GM21576 (cell line): ENCODE data around the gene MLLT3.

Experiments used
- ATAC-seq: cut with Tn5 transposase; IDR thresholded peaks from one replicate; pipeline ENCODE4 v1.9.1; 2021; ENCODE audit warnings: mild to moderate bottlenecking, moderate library complexity; ENCODE audit not compliant: unreplicated experiment

Gene MLLT3

DNA sequence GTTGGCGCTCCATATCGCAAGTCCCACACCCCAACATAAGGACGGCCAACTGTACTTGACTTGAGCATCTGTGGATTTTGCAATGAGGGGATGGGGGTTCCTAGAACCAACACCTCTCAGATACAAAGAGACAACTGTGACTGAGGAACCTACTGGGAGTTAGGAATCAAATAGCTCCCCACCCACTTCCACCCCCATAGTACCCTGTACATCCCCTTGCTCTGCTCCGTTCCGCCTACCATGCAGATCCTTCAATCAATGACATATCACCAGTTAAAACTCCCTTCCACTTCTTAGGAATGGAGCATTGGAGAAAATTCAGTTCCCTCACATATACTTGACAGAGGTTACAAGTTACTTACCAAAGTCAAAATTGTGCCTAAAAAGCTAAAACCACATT, 140.9 kb downstream of the MLLT3 start:
- no peak for ATAC-seq

DNA sequence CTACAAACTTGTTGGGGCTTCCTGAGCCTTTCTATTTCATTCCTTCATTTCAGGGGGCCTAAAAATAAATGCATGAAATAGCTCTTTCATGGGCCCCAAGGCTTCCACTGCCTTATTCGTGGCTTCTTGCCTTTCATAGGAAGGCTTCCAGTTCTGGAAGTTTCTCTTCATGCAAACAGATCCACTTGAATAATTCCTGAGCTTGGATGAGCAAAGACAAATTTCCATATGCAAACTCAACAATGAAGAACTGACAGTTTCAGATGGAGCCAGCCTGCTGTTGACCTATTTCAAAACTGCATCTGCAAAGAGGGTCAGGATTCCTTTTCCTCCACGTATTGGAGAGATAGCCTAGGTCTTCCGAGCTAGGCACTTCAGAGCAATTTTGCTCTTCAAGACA, 142.1 kb downstream of the MLLT3 start:
- ATAC-seq, result peak; percentile 24

DNA sequence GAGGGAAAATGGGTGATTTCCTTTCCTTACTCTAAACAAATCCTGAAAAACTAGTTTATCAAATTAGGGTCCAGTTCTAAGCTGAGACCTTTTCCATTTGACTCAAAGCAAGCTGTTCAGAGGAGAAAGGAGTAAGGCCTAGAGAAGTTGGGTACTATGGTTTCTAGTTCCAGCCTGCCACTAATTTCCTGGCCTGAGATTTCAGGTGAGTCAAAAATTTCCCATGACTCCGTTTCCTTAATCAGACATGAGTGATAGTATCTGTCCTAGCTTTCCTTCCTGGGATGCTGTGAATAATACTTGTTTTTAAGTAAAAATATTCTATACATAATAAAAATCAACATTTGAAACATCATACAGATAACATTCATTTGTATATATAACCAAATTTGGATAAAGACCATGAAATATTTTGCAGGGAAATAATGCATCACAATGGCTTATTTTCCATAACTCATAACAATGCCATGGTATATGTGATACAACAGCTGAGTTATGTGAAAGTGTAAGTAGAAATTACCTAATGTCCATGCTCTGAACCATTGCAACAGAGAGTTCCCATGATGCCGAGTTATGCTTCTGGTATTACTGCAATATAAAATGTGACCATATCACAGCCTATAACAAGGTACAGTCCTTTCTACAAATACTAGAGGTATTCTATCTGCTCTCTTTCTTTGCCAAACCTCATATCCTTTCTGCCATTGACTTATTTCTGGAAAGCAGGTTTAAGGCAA, 142.7 kb downstream of the MLLT3 start:
- ATAC-seq, result peak; percentile 63

DNA sequence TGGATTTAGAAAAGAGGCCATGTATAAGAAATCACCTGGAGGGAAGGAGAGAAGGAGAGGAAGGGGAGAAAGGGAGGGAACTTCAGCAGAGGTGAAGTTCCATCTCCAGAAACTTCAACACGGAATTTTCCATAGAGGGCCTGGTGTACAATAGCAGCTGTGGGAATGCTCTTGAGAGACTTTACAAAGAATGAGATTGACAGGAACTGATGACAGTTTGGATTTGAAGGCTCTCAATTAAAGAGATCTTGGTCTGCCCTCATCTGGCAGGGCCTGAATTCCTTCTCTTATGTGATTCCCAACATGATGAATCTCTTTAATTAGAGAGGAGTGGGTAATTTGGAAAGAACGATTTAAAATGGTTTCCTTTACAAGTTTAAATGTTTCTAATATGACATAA, 143.5 kb downstream of the MLLT3 start:
- no peak for ATAC-seq

DNA sequence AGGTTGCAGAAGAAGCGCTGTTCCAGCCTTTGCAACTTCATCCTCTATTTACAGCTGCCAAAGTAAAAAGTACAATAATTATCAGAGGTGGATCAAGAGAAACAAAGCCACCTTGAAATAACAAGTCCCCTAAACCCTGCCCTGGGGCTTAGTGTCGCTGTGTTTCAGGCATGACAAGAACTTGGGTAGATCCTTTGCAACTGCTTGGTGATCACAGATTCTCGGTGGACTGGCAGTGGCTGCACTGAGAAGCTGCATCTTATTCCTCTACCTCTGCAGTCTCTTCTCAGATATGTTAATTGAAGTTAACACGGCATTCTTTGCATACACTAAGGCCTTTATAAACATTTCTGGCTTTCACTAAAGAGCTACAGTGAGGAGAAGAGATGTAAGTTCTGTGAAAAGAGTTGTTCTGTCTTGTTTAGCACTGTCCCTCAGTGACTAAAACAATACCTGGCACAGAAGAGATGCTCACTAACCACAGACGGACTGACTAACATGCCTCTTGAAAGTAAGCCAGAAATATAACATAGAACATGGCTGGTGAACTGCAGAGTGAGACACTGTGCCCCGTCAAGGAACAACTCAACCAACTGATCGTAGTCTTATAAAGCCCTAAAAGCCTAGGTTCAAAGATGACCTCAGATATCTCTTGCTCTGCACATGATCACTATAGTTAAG, 144.2 kb downstream of the MLLT3 start:
- ATAC-seq, result peak; percentile 46

DNA sequence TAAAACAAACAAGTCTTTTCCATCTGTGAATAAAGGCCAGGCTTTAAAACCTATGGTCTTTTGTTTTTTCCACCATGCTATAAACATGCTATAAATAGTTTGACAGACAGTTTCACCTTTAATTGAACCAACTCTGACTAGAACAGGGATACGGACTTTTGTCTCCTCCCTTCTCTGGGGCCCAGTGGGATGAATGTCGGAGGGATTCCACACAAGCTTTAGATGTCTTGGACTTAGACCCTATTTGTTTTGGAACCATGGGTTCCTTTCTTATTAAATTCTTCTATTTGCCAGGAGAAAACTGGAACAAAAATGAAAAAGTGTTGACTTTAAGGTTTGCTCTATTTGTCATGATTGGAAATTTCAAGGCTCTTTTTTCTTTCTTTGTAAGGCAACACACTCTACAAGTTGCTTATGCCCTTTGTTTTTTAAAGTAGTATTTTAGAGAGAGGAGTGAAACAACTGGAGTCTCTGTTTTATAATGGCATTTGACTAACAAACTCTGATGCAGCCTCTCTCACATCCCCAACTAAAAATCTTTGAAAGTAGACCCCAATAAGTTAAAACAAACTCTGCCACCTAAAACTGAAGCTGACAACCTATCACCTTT, 145.3 kb downstream of the MLLT3 start:
- ATAC-seq, result no peak

DNA sequence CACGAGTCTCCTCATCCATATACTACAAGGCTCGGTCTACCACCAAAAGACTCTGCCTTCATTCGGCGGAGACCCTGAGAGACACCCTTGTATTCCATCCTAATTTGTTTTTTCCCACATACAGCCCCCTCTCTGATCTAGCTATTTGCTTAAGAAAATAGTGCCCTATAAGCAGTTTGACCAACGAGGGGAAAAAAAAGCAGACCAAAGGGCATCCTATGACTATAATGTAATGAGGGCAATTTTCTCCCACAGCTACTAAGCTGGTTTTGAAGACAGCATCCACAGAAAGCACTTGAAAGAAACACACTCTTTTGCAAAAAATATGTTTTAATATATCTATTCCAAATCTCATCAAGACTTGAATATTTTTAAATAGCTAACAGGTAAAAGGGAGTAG, 147.8 kb downstream of the MLLT3 start:
- no peak for ATAC-seq

DNA sequence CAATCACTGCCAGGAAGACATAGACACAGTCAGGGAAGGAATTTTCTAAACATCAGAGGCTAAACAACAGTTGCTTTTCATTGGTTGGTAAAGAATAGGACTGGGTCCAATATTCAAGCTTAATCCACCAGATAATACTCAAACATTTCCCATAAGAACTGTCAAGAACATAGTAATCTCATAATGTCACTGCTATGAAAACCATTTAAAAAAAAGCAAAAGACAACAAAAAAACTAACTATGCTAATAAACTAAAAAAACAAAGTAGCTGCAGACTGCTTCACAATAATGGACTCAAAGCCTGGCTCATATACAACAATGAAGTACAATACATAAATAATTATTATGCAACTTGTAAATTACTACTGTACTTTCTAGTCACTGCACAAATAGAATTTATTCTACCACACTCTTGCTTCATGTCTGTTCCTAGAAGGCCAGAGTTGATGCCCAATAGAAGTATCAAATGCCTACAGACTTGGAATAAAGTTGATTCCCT, 148.7 kb downstream of the MLLT3 start:
- ATAC-seq, result no peak

DNA sequence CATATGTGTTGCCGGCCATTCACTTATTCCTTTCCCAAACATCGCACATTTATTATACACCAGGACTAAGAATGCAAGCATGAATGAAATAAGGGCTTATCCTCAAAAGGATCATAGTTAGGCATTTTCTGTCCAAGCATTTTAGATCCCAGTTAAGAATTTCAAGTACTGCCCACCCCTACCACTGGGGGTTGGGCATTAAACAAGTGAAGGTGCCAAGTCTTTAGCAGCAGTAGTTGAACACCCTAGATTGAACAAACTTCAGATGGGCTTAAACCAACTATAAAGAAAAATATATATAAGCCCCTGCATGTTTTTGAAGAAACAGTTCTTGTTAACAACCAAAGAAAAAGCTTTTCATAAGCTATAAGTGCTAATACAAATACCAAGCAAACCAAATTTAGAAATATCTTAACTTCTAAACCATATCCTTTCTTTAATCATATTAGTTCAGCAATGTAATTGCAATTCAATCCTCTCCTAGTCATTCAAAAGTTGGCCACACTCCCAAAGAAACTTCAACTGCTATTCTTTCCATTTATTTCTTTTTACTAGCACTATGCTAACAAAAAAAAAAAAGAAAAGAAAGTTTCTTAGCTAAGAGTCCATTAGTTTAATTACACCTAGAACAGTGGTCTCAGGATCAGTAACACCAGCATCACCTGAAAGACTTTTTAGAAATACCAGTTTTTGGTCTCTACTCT, 149.8 kb downstream of the MLLT3 start:
- no peak for ATAC-seq

DNA sequence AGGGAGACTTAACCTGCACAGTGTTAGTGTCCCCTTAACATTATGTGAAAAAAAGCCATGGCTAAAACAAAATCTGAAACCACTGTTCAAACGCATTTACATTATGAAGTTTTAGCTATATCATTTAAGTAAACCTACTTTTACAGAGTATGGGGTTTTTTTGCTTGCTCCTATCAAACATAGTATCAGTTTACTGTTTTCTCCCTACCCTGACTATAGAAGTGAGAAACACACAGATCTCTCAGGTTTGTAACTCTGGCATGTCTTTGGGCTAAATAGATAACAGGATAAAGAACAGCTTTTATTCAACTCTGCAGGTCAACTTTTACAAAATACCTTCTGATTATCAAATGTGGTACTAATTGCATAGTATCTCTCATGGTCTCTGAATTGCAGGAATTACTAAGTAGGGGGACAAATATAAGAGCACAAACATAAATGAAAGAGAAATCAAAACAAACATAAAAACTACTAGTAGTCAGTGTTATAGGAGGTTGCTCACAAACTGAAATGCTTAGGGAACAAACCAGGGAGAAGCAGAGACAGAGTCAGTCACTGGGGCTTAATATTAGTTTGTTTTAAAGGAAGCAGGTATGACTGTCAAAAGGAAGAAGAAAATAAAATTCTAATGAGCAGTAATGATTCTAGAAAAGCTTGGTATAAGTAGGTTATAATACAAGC, 155.8 kb downstream of the MLLT3 start:
- no peak for ATAC-seq

DNA sequence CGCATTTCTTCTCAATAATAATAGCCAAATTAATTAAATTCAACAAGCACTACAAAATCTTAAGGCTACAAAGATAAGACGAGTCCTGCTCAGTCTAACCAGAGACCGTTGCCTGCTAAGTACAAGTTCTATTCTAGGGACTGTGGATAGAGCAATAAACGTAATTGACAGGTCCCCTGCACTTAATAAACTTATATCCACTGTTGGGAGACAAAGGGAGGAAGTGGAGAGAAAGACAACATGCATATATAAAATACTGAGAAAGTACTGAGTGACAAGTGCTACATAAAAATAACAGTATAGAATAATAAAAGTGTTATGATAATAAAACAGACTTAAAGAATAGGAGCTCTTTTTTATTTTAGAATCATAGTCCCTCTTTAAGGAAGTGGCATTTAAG, 158.1 kb downstream of the MLLT3 start:
- no peak for ATAC-seq

DNA sequence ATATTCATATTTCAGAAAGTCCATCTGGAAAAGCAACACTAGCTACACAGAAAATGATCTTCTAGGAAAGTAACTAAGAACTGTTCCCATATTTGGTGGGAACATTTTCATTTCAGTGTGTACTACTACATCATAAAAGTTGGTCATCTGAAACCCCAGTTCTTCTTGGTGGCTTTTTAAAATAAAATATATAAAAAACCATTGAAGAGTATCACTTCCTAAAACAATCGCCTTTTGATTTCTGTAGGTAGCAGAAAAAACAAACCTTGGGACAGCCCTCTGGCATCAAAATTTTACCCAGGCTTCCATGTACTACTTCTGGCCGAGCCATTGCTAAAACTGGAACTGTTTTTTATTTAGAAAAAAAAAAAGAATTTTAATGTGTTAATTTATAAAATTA, 158.5 kb downstream of the MLLT3 start:
- ATAC-seq, result no peak

DNA sequence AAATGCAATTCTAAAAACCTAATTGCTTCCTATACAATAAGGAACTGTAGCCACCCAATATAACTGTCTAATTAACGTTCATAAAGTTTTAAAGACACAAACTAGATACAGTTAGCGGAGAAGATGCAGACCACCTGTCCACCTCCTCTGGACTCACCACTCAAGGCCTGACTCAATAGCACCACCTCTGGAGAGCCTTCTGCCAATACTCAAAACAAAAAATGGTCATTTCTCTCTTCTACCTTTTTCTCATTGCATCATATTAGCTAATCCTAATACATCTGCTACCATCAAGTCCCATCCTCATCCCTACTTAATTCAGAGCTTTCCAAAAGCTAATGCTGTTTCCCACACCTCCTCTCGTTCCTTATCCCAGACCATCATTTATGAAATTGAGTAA, 159.9 kb downstream of the MLLT3 start:
- ATAC-seq, result no peak

DNA sequence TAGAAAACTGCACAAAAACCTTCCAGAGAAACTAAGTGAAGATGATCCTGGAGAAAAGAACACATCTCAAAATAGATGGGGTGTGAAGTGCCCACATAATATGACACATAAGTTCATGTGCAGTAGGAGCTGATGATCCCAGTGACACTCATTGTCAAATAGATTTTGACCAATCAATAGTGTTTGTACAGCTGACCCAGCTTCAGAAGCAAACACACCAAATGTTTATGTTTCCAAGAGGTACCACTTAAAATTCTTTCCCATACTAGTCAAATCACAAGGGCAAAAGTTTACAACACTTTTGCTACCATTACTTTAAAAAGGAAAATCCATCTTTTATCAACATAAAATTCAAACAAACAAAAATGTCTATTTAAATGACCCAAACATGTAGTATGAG, 175.0 kb downstream of the MLLT3 start:
- ATAC-seq, result no peak

DNA sequence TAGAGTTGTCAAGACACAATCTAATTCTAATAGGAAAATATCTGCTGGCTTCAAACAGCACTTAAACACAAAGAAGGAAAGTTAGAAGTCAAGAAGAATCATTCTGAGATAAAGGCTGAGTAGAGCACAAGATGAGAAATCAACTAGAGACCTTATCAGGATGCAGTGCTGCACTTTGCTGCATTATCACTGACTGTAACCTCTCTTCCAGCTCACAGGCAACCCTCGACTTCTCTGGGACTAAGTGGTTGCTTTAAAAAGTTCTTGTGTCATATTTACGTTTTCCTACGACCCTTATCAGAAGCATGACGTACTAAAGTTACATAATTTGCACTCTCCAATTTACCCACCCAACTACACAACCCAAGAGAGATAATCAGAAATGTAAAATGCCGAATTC, 176.1 kb downstream of the MLLT3 start:
- no peak for ATAC-seq

DNA sequence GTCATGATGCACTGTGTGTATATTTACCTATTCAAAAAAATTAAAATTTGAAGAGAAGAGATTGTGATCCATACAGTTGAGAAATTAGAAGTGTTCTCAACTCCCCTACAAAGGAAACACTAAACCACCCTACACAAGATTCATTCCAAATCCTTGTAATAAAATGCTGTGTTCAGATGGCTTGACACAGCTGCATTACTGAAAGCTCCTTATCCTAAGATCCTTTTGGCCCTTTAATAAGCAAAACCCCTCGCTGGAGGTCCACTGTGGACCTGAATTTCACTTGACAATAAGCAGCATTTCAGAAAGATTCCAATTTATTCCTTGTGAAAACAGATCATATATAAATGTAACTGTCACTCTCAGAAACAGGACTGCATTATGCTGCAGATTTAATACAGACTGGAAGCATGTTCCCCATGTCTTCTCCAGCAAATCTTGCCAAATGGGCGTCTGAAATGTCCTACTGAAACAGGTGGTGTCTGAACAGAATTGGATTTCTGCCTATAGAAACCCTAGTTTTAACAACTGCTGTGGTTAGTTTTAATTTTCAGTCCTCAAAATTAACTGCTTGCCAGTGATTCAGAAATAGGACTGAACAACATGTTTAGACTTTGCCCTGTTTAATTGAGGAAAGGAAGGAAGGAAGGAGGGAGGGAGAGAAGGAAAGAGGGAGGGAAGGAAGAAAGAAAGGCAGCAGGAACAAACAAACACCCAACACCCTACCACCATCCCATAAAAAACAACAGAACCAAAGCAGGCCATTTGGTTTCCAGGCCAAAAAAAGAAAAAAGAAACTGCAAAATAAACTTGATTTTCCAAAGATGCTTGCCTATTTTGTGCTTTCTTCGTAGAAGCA, 179.6 kb downstream of the MLLT3 start:
- no peak for ATAC-seq

DNA sequence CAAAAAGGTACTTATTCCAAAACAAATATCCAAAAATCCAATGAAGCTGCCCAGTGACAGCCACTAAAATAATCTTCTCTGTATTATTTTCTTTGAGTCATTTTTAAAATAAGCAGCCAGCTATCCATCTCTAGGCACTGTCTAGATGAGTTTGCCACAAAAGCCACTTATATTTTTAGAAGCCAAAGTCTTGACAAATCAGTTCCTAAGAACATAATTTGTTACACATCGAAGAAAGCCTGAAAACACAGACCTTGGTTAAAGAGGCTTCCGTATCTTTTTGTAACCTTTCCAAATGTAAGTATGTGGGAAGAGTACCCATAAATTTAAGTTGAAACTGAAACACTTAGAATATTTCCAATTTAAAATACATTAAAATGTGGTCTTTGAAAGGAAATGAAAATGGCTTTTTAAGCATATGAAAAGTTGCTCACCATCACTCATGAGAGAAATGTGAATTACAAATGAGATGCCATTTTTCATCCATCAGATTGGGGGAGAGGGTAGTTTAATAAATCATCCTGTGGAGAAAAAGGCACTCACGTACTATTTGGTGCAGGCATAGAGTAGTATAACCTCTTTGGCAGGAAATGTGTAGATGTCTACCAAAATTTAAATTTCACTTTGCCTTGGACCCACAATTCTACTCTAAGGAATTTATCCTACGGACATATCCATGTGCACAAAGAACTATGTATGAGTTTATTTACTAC, 180.4 kb downstream of the MLLT3 start:
- ATAC-seq, result no peak

DNA sequence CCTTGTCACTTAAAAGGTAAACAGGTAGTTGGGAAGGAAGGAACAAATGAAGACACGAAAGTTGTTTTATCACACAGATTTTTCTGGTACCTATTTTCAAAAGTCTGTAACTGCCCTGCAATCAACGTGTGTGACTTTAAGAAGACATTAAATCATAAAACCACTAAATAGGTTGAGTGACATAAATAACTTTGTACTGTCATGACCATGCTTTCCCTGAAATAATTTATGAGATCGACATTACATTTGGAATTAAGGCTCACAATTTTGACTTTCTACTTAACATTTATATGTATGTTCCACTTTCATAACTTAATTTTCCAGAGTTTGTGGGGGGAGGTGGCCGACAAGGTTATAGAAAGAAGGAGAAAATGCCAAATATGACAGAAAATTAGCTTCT, 181.1 kb downstream of the MLLT3 start:
- no peak for ATAC-seq

DNA sequence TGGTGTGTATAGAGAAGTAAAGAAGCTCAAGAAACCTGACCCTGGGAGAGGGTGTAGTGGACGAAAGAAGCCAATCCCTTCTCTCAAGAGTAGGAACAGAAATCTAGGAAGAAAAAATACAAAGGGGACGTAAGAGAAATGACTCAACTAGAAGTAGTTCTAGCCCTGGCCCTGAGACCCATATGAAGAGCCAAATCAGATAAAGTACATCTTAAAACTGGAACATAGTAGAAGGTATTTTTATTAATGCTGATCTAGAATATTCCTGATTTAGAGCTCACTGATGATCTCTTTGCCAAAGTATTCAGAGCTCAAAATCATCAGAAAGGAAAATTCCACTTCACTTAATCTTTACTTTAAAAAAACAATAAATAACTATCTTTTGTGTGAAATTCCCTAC, 184.8 kb downstream of the MLLT3 start:
- ATAC-seq, result no peak
